GM23248 (cell line): Measurements from ENCODE around the gene SIGLEC1.

ENCODE experiments used
- EZH2 ChIP-seq: fragments of 200-600 bp; sonication (generic); IDR thresholded peaks from 2 replicates; pipeline ENCODE4 v1.6.1; 2018; ENCODE audit warnings: antibody characterized with exemption, mild to moderate bottlenecking; ENCODE audit not compliant: insufficient read depth, poor library complexity, severe bottlenecking
- EZH2phosphoT487 ChIP-seq: fragments of 200-600 bp; sonication (generic); IDR thresholded peaks from 2 replicates; pipeline ENCODE4 v1.6.1; 2018; ENCODE audit warnings: antibody characterized with exemption, moderate library complexity, mild to moderate bottlenecking, low read depth; ENCODE audit not compliant: insufficient read depth

- no peak for TF ChIP-seq EZH2phosphoT487
- TF ChIP-seq EZH2: no peak
Observed at GRCh38 chr20:3720626-3721025, 8.2 kb upstream of the SIGLEC1 start.
